ENCODE results near the gene PRKG1.

Gene PRKG1

DNA sequence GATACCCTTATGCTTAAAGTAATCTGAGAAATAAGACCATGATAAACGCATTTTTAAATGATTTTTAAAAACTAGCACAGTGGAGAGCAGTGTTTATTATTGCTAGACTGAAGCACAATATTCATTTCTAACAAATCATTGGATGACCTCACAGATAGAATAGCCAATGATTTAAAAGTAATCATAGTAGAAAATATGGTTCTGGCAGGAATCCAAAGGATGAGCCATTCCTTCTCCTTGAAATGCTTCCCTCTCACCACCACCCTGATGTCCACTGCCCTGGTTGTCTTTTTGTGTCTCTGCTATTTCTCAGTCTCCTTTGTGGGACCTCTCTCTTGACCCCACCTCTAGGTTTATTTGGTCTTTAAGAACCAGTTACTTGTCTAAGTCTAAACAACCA, 64.9 kb downstream of the PRKG1 start:
- TF ChIP-seq TAF1 (IDR thresholded peaks at IDR 0.05; ENCODE audit: borderline replicate concordance, insufficient read depth, low read length) (no peak), SIN3A (IDR thresholded peaks at IDR 0.05; ENCODE audit: borderline replicate concordance, insufficient read depth, low read length) (no peak), FOXP2 (optimal IDR thresholded peaks at IDR 0.05; ENCODE audit: borderline replicate concordance, extremely low read depth, extremely low read length, insufficient read depth) (no peak), POLR2AphosphoS5 (IDR thresholded peaks at IDR 0.05; ENCODE audit: low read depth, low read length) (no peak)
- TF ChIP-seq, protein P1, sequence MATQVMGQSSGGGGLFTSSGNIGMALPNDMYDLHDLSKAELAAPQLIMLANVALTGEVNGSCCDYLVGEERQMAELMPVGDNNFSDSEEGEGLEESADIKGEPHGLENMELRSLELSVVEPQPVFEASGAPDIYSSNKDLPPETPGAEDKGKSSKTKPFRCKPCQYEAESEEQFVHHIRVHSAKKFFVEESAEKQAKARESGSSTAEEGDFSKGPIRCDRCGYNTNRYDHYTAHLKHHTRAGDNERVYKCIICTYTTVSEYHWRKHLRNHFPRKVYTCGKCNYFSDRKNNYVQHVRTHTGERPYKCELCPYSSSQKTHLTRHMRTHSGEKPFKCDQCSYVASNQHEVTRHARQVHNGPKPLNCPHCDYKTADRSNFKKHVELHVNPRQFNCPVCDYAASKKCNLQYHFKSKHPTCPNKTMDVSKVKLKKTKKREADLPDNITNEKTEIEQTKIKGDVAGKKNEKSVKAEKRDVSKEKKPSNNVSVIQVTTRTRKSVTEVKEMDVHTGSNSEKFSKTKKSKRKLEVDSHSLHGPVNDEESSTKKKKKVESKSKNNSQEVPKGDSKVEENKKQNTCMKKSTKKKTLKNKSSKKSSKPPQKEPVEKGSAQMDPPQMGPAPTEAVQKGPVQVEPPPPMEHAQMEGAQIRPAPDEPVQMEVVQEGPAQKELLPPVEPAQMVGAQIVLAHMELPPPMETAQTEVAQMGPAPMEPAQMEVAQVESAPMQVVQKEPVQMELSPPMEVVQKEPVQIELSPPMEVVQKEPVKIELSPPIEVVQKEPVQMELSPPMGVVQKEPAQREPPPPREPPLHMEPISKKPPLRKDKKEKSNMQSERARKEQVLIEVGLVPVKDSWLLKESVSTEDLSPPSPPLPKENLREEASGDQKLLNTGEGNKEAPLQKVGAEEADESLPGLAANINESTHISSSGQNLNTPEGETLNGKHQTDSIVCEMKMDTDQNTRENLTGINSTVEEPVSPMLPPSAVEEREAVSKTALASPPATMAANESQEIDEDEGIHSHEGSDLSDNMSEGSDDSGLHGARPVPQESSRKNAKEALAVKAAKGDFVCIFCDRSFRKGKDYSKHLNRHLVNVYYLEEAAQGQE (IDR thresholded peaks at IDR 0.05; ENCODE audit: insufficient read depth in 1 of 2, low read depth in 2 of 2, low read length in 2 of 2), result no peak

DNA sequence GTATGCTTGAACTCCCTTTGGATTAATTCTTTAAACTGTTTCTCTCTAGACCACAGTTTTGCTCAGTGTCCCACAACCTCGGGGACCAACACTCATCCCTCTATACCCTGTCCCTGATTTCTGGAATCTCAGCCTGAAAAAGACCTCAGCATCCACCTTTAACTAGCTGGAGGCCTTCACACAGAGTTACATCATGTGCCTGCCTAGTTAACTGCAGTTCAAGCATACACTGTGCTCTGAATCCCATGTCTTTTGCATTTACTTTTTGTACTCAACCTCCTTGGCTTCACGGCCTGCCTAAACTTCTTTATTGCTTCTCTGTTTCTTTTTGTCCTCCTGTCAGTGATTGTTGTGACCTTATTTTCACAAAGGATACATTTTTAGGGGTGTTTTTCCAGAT, 66.7 kb downstream of the PRKG1 start:
- TF ChIP-seq POLR2AphosphoS5 (IDR thresholded peaks at IDR 0.05; ENCODE audit: low read depth, low read length) (no peak), FOXP2 (optimal IDR thresholded peaks at IDR 0.05; ENCODE audit: borderline replicate concordance, extremely low read depth, extremely low read length, insufficient read depth) (no peak), SIN3A (IDR thresholded peaks at IDR 0.05; ENCODE audit: borderline replicate concordance, insufficient read depth, low read length) (no peak), TAF1 (IDR thresholded peaks at IDR 0.05; ENCODE audit: borderline replicate concordance, insufficient read depth, low read length) (no peak)
- TF ChIP-seq, protein P1 (IDR thresholded peaks at IDR 0.05; ENCODE audit: insufficient read depth in 1 of 2, low read depth in 2 of 2, low read length in 2 of 2), result no peak

GRCh38 chr10:51144161-51144781, 70.0 kb downstream of the PRKG1 start:
- TF ChIP-seq, protein P1 (IDR thresholded peaks at IDR 0.05; ENCODE audit: insufficient read depth in 1 of 2, low read depth in 2 of 2, low read length in 2 of 2), result no peak
- TF ChIP-seq SIN3A (IDR thresholded peaks at IDR 0.05; ENCODE audit: borderline replicate concordance, insufficient read depth, low read length) (no peak), TAF1 (IDR thresholded peaks at IDR 0.05; ENCODE audit: borderline replicate concordance, insufficient read depth, low read length) (no peak), FOXP2 (optimal IDR thresholded peaks at IDR 0.05; ENCODE audit: borderline replicate concordance, extremely low read depth, extremely low read length, insufficient read depth) (no peak), POLR2AphosphoS5 (IDR thresholded peaks at IDR 0.05; ENCODE audit: low read depth, low read length) (no peak)

DNA sequence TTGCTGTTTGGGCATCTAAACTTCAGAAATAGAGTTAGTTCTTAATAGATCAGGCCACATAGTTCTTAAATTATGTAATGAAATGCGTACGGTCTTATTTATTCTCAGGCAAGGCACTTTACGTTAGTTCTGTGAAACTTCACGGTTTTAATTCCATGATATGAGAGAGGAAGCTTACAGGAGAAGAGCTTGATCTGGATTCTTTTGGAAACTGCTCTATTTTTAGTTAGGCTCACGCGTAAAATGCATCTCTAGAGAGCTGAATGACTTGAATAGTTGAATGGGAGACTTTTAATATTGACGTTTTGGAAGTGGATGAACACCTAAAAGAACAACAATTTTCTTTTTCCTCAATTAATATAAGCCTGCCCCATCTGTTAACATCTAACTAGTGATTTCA, 71.1 kb downstream of the PRKG1 start:
- no peak for TF ChIP-seq TAF1 (IDR thresholded peaks at IDR 0.05; ENCODE audit: borderline replicate concordance, insufficient read depth, low read length)
- TF ChIP-seq, protein P1 (IDR thresholded peaks at IDR 0.05; ENCODE audit: insufficient read depth in 1 of 2, low read depth in 2 of 2, low read length in 2 of 2), result no peak
- TF ChIP-seq POLR2AphosphoS5 (IDR thresholded peaks at IDR 0.05; ENCODE audit: low read depth, low read length), result no peak
- TF ChIP-seq FOXP2 (optimal IDR thresholded peaks at IDR 0.05; ENCODE audit: borderline replicate concordance, extremely low read depth, extremely low read length, insufficient read depth), result no peak
- no peak for TF ChIP-seq SIN3A (IDR thresholded peaks at IDR 0.05; ENCODE audit: borderline replicate concordance, insufficient read depth, low read length)
